Raji (cell line): Measurements from ENCODE around the gene GPC5.

Experiments
- POLR2A ChIP-seq: IDR thresholded peaks from 2 replicates; pipeline ENCODE4 v1.6.1; 2011; ENCODE audit warnings: low read depth, low read length, control low read depth; ENCODE audit not compliant: insufficient read depth

The GPC5 gene

DNA sequence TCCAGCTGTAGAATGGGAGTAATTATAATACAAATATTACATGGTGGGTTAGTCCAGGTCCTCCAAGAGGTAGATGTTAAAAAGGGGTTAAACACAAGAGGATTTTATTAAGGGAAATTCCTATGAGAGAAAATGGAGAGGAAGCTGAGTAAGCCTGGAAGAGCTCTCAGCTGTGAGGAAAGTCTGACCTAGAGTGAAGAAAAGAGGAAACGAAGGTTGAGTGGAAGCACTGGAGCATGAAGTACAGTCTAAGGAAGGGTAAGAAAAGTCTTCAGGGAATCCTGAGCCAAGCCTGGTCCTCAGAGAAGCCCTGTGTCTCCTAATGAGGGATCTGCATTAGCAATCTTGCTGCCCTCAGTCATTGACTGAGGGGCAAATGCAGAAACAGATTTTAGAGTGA lies 506.2 kb downstream of the GPC5 start:
- TF ChIP-seq POLR2A, result no peak

DNA sequence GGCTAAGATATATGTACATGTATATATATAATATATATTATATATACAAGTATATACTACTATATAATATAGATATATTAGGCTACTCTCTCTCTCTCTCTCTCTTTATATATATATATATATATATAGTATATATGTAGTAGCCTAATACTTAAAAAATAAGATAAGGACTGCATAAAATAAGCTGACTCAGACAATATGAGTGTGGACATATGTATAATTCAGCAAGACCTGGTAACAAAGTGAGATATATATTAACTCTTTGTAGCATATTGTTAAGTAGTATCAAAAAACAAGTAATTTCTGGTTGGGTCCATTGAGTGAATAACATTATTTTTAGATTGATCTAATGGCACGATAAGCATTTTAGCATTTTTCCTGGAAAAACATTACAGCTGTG lies 509.0 kb downstream of the GPC5 start:
- TF ChIP-seq POLR2A, result no peak

DNA sequence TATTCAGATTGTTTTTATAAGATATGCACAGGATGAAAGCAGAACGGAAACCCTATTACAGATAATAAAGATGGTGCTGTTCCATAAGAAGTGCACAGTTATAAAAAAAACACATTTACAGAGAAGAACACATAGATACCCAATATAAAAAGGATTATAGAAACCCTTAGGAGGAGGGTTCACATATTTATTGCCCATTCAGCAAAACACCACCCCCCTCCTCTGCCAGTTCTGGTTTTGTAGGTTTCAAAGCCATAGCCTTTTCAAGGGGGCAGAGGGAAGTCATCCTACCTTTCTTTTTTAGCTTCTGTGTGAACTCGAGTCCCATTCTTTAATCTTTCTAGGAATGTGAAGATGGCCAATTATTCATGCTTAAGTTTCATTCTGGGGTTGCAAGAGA lies 511.2 kb downstream of the GPC5 start:
- TF ChIP-seq POLR2A, result no peak

DNA sequence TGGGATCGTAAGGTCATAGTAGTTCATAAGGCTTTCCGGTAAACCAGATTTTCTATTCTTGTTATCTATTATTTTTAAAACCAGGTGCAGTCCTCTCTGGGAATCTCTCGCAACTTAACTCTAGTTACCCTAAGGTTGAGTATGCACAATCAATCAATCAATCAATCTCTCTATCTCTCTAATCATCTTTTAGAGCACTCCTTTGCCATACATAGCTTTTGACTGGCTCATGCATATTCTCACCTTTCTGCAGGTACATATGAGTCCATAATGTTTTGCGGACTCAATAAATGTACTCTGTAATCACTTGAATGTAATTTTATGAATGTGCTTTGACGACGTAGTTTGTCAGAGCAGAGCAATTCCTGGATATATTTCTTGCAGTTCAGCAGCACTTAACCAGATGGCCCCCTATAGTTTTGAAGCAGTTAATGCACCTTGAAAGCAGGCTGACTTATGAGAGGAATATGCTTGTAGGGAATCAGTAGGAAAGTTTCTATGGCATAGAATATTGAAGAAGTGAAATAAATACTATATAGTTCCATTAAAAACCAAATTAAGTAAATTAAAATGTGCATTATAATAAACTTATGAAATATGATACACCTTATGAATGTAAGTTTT lies 524.7 kb downstream of the GPC5 start:
- no peak for TF ChIP-seq POLR2A

DNA sequence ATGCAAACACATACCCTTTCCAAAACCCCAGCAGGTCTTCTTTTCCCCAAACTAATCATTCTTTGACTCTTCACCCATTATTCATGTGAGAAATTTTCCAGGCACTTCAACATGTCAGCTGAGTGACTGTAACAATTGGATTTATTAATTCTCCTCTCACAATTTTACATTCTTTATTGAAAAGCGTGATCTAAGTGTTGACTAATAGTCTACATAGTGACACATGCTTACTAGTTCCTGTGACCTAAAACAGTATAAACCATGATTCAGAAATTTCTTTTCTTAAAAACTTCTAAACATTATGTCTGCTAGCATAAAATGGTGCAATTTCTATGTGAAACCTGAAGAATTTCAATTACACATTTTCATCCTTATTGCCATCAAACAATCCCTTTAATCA lies 532.3 kb downstream of the GPC5 start:
- no peak for TF ChIP-seq POLR2A

DNA sequence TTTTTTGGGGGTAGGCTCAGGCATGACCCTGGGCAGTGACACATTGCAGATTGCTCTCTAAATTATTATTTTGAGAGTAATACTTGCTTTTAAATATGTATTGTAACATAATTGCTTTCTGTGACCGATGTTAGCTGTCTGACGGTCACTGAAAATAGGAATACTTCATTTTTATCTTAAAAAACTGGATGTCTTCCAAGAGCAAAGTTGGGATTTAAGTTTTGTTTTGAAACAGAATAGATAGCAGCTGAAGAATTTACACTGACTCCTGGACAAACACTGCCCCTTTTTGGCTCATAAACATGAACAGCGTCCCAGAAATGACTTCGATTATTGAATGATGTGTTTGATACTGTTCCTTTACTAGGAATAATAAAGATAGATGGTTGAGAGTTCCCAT lies 535.9 kb downstream of the GPC5 start:
- no peak for TF ChIP-seq POLR2A

DNA sequence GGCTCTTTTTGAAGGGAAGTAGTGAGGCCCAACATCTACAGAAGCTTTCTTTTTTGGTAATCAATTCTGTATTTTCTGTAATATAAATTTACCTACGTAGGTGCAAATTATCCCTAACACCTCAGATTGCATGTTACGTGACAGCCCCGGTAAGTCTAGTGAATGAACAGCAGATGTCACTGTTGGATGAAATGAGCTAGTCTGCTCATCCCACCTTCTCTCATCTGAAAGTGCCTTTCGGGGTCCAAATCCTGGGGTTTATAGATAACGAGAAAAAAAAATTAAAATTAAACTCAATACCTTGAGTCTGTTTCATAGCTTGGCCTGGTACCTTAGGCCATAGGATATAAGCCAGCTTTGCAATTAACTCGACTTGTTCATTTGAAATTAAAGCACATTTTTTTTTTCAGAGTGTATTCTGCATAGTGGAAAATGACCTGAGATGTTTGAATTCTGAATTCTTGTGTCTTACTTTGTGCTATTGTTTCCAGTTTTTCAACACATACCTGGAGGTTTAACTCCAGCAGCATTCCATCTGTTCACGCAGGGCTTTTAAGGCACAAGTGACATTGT lies 548.2 kb downstream of the GPC5 start:
- no peak for TF ChIP-seq POLR2A

DNA sequence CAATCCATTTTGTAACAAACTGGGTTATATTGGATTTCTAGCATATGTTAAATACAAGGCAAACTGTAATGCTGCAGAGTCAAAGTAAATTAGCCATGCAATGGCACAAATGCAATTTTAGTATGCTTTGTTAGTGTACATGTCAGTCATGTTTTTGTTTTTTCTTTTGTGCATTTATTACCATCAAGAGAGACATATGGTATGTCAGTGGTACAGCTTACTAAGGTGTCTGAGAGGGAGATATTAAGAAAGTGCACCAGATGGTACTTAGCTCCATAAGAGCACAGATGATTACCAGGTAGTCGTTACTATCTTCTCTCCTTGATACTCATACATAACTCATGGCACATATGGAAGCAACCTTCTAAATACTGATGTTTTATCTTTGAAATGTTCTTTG lies 550.3 kb downstream of the GPC5 start:
- TF ChIP-seq POLR2A, result no peak

DNA sequence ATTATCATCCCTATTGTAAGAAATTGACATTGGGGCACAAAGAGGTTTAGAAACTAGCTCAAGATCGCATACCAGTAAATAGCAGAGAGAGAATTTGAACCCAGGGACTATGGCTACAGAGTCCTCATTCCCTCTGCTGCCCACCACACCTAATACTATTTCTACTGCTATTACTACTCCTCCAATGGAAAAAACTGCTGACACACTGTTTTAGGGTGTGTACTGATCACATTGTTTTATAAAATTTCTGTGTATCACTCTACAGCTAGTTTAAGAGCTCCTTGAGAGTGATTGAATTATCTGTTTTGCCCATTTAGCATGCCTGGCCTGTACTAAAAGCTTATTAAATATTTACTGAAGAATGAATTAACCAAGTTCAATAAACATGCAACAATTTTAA lies 552.4 kb downstream of the GPC5 start:
- no peak for TF ChIP-seq POLR2A

DNA sequence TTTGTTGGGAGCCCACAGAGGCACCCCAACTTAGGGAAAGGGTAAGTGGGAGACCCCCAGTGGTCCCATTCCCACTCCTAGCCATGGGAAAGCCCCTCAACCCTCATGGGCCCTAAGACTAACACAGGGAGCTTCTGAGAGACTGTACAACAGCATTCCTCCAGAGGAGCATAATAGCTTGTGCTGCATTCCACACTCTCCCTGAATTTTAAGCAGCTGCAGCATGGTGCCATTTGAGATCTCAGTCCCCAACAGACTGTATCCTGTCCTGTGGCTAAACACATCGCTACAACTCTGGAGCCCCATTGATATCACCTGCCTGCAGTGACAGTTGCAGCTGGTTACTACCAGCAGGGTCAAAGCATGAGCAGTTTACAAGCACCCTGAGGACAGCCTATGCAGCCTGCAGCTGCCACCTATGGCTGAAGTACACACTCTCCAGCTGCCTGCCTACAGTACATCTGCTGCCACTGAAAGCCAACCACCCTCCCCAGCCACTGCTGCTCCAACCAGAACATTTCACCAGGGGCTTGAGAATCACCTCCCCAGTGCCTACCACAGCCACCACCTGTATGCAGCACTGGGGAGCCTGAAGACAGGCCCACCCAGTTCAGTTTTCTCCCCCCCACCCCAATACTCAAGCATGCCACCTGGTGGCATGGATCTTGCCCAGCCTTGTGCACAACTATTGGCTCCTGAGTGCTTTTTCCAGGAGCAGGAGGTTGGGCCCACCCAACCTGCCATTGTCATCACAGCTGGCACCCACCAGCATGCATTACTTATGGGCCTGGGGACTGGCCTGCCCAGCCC lies 557.3 kb downstream of the GPC5 start:
- TF ChIP-seq POLR2A, result no peak

DNA sequence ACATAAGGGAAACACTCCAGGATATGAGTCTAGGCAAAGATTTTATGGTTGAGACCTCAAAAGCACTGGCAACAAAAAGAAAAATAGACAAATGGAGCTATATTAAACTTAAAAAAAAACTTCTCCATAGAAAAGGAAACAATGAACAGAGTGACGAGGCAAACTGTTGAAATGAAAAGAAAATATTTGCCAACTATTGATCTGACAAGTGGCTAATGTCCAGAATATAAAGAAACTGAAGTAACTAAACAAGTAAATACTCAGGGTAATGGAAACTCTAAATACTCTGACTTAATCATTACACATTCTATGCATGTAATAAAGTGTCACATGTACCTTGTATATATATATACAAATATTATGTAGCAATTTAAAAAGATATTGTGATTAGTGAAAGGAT lies 562.5 kb downstream of the GPC5 start:
- no peak for TF ChIP-seq POLR2A

DNA sequence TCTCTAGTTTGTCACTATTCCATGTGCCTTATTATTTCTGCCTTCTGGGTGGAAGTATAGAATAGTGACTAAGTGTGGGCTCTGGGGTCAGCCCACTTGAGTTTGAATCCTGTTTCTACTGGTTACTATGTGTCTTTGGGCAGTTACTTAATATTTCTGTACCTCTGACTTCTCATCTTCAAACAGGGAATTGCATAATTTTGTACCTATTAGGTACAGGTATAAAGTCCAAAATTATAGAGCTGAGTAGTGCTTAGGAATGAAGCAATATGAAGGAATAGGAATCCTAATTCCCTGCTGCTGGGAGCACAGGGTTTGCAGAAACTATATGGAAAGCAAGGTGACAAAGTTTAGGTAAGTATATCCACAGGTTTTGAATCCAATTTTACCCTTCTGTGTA lies 564.5 kb downstream of the GPC5 start:
- no peak for TF ChIP-seq POLR2A

DNA sequence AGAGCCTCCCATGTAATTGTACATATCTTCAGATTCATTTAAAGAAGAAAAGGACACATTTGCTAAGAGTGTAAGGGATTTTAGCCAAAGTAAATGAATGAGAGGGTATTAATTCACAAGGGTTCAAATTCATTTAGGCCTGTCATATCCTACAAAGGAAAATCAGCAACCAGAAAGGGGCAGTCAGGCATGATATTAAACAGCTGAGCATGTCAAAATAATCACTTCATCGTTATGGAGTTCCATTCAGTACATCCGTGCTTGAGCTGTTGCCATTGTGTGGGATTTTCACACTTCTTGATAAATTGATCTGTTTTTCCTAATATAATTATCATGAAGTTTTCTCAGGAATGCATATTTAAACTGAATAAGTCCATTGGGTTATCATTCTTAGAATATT lies 567.1 kb downstream of the GPC5 start:
- TF ChIP-seq POLR2A, result no peak

DNA sequence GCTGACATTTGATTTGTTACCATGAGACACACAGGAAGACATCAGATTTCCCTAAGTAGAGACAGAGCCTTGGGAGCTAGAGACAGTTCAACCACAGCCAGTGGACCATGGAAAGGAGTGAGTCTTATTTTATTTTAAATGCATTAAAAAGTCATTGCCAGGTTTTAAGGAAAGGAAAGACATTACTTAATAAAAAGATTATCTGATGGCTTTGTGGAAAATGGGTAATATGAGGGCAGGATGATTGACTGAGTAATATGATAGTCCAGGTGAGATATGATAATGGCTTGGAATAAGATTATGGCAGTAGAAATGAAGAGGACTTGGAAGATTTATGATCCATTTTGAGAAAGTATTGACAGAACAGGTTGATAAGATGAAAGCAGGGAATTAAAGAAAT lies 580.1 kb downstream of the GPC5 start:
- TF ChIP-seq POLR2A, result no peak

DNA sequence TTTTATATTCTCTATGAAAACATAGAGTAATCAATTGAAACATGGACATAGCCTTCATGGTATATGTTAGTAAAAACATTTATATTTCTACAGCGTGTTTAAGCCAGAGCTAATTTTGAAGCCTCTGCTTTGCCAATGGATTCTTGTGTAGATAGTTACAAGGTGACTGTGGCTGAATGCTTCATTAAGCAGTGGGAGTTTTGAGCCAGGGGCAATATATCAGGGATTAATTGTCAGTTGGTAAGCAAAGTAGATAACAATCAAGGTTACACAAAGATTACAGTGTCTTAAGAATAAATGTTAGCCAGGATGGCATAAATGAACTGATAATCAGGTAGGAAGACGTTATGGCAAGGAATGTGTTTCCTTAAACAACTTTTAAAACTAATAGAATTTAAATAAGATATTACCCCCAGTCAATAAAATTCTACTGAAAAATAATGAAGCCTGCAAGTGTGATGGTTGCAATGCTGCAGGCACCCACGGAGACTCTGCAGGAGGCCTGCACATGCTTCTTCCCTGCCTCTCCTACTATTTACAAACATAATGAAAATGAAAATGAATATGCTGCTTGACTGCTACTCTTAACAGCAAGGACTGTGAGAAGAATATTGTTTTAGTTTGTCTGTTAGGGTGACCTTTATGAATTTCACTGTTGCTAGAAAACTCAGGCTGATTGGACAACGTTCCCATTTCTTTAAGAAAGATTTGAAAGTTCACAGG lies 588.5 kb downstream of the GPC5 start:
- TF ChIP-seq POLR2A, result no peak

DNA sequence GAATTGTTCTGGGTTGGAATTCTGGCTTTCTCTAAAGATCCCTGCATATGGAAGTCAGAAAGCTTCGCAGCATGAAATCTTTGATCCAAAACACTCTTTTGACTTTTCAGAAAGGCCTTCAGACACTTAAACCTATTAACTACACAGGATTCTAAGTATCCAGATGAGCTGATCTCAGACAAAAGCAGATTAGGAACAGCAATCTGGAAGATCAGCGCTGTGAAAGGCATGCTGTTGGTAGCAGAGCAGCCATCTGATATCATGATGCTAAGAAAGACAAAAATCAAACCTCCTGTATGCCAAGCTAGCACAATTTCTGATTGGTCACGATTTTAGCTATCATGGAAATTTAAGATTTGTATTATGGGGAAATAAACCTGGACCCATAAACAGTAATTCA lies 589.9 kb downstream of the GPC5 start:
- TF ChIP-seq POLR2A, result no peak
